NCI-H748 (cell line): ENCODE measurements around the gene TOMM6.
A peak's percentile ranks its signal among the peaks of the same experiment; 100 is the strongest.

Experiments
- DNase-seq: peaks from one replicate; lab custom pipeline; 2025; ENCODE audit not compliant: unreplicated experiment; lab: John Stamatoyannopoulos, UW

The TOMM6 gene

GRCh38 chr6:41787219-41787917 is at the start of gene TOMM6:
Gene TOMM6 (plus strand): TSS chr6:41787694. CDS start chr6:41787698, 4 bp downstream.
- peak; percentile 96 for DNase-seq

GRCh38 chr6:41739041-41739440 is 48.5 kb upstream of the TOMM6 start:
- no peak for DNase-seq

GRCh38 chr6:41740366-41741162 is 46.9 kb upstream of the TOMM6 start:
- DNase-seq = no peak

- DNase-seq = no peak
Observed at GRCh38 chr6:41741625-41742490, 45.6 kb upstream of the TOMM6 start.

DNA sequence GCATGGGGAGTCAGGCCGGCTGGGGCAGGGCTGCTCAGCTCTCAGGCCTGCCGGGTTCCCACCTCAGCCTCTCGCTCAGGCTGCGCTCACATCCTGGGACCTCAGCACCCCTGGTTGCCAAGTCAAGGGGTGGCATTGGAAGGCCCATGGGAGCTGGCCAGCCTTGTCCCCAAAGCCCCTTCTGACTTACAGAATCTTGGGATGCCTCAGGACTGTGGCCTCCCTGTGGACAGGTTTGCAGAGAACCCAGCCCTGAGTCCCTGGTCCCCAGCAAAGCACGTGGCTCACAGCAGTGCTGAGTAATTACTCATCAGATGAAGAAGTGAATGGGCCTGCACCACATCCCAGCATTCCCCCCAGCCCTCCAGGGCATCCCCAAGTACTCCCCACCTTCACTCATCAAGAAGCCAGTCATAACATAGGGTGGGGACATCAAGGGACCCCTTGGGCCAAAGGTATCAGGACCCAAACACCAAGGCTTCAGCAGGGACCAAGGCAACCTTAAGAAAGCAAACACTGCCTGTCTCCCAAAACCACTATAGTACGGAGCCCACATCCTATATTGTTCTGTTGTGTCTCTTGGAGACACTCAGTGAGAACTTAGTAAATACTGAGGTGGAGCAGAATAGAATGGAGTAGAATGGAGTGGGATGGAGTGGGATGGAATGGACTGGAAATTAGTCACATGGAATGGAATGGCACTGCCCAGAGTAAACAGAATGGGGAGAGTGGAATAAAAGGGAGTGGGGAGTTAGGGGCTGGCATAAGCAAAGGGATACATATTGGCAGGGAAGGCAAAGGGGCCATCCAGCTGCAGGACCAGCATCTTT is 43.9 kb upstream of the TOMM6 start:
- no peak for DNase-seq

DNA sequence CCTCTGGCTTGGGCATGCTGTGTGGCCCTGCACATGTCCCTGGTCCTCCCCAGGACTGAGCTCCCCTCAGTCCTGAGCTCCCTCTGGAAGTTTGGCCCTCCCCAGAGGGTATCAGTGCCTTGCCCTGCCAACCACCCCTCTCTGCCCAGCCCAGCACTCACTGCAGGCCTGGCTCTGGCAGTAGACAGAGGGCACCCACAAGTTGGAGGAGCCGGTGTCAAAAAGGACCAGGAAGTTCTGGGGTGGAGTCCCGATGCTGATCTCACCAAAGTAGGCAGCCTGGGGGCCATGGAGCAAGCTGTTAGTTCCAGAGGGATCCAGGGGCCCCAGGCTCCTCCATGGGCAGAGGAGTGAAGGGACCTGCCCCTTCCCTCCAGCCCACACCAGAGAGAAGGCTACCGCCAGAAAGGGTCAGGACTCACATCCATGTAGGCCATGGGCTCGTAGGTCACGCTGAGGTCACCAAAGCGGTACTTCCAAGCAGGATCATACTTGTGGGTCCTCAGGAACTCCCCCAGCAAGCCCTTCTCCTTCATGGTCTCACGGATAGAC is 43.2 kb upstream of the TOMM6 start:
- DNase-seq = no peak

DNA sequence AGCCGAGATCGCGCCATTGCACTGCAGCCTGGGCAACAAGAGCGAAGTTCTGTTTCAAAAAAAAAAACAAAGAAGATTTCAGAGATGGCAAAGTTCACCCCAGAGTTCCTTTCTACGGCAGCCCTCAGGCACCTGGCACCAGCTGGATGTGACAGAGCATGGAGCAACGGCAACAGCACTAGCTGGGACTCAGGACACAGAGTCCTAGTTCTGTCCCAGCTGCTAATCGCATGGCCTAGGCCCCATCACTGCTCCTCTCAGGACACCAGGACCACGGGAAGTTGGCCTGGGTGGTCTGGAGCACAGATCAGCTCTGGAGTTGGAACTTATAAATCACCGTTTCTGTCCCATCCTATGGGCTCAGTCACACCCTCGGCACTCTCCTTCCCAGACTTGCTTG is 41.4 kb upstream of the TOMM6 start:
- no peak for DNase-seq

GRCh38 chr6:41747256-41748101 is 40.0 kb upstream of the TOMM6 start, which contains the start of gene PGC:
Gene PGC (minus strand): TSS chr6:41747397. CDS start chr6:41747334, 63 bp downstream.
- DNase-seq = no peak

DNA sequence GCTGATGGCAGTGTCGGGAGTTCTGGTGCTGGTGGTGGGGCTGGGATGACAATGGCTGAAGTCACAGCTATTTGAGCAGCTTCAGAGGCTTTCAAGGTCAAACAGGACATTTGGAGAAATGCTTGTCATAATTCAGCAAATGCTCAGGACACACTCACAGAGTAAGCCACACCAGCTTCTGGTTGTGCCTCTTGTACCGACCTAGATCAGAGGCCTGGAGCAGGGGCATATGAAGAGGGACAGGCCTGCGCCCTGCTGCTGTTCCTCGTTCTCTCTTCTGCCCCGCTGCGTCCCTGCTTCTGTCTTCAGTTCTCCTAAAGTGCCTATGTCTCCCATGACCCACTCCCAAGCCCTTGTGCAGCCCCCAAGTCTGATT is 39.4 kb upstream of the TOMM6 start:
- DNase-seq = no peak

- no peak for DNase-seq
Observed at GRCh38 chr6:41748542-41748941, 39.0 kb upstream of the TOMM6 start.

DNA sequence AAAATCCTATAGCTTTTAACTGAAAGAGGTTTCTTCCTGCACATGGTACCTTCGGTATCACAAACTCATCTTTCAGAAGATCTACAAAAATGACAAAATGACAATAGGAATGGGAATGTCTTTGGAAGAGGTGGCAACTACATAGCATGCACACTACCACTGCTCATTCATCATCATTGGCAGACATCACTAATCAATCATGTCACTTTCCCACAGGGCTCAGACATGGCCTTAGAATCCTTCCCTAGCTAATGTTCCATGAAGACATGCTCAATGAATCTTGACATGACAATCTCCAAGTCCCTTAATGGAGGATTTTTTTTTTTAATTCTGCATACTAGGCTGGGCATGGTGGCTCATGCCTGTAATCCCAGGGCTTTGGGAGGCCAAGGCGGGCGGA is 37.1 kb upstream of the TOMM6 start:
- DNase-seq = no peak

DNA sequence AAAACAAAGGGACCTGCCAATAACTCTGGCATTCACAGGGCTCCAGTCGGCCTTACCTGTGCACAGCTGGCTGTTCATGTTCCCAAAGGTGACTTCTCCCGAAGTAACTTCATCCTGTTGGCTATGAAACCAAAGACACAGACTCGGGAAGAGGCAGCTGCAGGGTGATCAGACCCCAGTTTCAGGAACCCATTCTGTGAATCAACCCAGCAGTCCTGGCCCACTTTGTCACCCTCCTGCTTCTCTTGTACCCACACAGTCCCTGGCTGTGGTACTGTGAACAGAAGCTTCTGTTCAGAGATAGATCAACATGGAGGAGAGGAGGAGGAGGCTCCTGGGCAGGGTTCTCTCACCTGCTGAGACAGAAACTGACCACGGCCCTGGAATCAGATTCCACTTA is 31.6 kb upstream of the TOMM6 start:
- DNase-seq = no peak

DNA sequence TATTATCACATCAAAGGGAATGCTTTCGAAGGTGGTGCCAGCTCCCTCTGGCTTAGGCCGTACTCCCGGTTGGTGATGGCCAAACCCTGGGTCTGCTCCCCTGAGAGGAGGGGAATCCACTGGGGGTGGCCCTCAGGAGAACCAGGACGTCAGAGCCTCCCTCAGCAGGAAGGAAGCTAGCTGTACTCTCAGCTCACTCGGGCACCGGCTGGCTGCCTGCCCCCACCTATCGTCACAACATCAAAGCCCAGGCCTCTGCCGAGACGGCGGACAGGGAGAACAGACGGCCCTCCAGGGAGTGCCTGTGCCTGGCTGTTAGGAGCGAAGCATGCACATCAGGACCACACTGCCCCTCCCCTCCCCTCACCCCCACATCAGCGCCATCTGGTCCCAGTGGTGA is 31.1 kb upstream of the TOMM6 start:
- no peak for DNase-seq

GRCh38 chr6:41757271-41757670 is 30.2 kb upstream of the TOMM6 start:
- DNase-seq = no peak

- DNase-seq = no peak
Observed at GRCh38 chr6:41757931-41758640, 29.4 kb upstream of the TOMM6 start.

DNA sequence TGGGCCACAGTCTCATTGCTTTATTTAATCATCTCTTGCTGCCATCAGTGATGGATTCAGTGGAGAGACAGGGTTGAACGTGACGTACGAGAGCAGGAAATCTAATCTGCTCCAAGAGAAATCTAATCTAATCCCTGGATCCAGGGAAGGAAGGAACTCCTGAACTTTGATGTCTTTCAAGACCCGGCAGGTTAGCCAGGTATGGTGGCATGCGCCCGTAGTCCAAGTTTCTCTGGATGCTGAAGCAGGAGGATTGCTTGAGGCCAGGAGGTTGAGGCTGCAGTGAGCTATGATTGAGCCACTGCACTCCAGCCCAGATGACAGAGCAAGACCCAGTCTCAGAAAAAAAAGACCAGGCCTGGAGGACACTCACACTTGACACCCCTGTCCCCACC is 28.9 kb upstream of the TOMM6 start:
- no peak for DNase-seq

GRCh38 chr6:41759106-41759904 is 28.2 kb upstream of the TOMM6 start:
- no peak for DNase-seq
